COLO829 (cell line): ENCODE data around the gene YOD1.
A peak's percentile ranks its signal among the peaks of the same experiment; 100 is the strongest.

ENCODE experiments used
- DNase-seq: peaks from one replicate; pipeline ENCODE4 v3.0.0; 2012; ENCODE audit warnings: low spot score

YOD1 gene

GRCh38 chr1:207051191-207051943, at the start of gene YOD1:
Gene YOD1 (minus strand): TSS chr1:207051208. CDS start chr1:207051030, 178 bp downstream.
- no peak for DNase-seq

DNA sequence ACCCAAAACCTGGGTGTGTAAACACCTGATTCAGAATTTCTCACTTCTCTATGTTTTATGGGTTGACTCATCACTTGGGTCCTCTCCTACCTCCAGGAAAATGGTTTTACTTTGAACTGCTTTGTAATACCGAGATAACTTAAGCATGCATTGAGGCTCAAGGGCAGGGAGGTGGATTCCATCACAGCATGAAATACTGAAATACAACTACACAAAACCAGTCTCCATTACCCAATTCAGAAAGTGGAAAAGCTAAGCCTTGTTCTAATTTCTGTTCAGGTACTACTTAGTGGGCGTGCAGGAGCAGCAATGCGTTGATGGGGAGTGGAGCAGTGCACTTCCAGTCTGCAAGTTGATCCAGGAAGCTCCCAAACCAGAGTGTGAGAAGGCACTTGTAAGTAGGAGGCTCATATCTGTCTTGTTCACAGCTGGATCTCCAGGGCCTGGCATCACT, 46.9 kb upstream of the YOD1 start:
- DNase-seq, result no peak

DNA sequence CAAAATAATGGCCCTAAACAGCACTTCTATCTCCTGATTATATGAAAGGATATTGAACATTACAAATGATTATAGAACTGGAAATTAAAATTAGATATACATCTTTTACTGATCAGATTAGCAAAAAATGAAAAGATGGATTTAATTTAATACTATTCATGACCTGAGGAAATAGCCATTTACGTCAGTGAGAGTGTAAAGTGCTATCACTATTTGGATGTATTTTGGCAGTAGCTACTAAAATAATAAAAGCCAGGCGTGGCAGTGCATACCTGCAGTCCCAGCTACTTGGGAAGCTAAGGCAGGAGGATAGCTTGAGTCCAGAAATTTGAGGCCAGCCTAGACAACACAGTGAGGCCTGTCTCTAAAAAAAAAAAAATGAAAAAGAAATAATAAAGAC, 42.9 kb upstream of the YOD1 start:
- no peak for DNase-seq

DNA sequence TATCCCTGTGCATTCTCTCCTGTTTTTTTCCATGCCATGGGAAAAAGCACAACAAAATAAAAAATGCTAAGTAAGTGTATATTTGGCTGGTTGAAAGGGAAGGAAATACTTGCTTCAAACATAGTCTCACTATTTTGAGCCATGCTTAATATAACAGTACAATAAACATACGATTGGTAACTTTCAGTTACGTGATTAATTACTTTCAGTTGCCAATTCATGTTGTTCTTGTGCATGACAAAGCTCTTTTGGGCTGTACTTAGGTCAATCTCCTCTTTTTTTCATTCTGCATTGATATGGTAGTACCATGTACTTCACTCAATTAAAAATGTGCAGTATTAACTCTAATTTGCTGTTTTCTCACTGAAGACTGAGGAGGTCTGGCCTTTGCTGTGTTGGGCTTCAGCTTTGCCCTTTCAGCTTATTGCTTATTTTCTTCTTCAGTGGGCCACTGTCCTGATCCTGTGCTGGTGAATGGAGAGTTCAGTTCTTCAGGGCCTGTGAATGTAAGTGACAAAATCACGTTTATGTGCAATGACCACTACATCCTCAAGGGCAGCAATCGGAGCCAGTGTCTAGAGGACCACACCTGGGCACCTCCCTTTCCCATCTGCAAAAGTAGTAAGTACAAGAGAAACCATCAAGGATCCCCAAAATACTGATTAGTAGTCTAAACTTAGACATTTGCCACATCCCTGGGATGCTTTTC, 40.3 kb upstream of the YOD1 start:
- no peak for DNase-seq

- DNase-seq, result no peak
Observed at GRCh38 chr1:207089627-207090355, 38.8 kb upstream of the YOD1 start.

- no peak for DNase-seq
Observed at GRCh38 chr1:207088701-207089626, 38.0 kb upstream of the YOD1 start, which contains the start of gene C4BPB. Gene C4BPB (plus strand): TSS chr1:207088860. CDS start chr1:207089532, 672 bp downstream.

GRCh38 chr1:207088161-207088560, 37.2 kb upstream of the YOD1 start:
- no peak for DNase-seq

DNA sequence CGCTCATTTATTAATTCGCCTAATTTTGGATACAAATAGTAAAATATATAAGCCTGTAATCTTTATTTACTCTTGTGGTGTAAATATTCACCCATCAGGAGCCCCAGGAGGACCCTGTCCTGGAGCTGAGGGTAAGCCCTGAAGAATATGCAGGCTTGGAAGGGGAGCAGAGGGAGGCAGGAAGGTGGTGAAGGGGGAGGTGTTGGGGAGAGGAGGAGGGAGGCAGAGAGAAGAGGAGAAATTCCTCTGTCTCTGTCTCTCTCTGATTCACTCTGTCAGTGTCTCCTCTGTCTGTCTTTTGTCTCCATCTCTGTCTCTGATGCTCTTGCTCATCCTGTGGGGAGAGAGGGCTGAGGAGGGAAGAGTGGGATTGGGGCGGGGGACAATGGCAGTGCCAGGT, 34.9 kb upstream of the YOD1 start:
- DNase-seq, result no peak

- DNase-seq, result peak; percentile 85
Observed at GRCh38 chr1:207084701-207085180, 33.7 kb upstream of the YOD1 start.

DNA sequence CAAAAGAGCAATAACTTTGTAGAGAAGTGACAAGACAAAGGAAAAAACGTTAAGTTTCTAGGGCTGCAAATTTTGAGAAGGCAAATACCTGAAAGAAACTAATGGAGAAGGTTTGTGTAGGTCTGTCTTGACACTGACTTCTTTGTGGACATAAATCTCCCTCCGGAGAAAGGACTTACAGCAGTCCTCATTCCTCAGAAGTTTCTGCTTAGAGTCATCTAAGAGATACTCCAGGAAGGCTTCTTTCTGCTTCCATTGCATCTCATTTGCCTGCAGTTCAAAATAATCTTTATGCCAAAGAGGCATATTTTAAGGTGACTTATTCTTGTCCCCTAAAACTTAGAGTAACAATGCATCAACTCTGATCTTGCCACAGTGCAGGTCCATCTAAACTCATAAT, 33.2 kb upstream of the YOD1 start:
- peak; percentile 21 for DNase-seq

DNA sequence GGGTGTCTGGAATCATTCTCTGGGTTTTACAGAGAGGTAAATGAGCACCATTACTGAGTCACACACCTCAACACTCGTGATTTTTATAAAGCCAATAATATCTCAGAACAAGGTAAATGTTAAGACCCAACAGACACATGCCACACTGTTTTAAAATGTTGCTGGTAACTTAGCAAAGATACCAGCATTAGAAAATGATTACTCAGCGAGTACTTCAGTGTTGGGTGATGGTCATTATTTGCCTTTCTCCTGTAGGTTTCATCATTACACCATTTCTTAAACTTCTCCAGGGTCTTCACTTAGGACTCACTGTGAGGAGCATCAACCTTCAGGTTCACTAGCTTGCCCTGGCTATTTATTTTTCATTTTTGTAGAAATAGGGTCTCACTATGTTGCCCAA, 30.8 kb upstream of the YOD1 start:
- DNase-seq, result no peak

- no peak for DNase-seq
Observed at GRCh38 chr1:207081088-207081487, 30.1 kb upstream of the YOD1 start.

GRCh38 chr1:207079706-207080241, 28.8 kb upstream of the YOD1 start:
- no peak for DNase-seq

- no peak for DNase-seq
Observed at GRCh38 chr1:207078578-207079132, 27.6 kb upstream of the YOD1 start.

GRCh38 chr1:207077470-207078377, 26.7 kb upstream of the YOD1 start:
- peak; percentile 85 for DNase-seq

DNA sequence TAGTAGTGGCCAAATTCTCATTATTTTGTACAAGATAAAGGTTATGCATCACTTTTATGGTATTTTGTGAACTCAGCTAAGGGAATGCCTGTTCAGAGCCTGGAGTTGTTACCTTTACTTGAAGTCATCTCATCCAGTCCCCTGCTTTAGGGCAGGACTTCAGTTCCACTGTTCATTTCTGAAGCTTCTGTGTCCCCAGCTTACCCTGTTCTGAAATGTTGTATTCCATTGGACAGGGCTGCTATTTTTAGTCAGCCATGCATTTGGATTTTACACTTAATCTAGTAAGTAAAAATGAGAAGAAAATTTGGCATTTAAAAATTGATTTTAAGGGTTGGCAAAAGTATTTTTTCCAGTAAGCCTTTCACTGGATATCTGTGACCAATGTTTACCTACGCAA, 26.0 kb upstream of the YOD1 start:
- no peak for DNase-seq

DNA sequence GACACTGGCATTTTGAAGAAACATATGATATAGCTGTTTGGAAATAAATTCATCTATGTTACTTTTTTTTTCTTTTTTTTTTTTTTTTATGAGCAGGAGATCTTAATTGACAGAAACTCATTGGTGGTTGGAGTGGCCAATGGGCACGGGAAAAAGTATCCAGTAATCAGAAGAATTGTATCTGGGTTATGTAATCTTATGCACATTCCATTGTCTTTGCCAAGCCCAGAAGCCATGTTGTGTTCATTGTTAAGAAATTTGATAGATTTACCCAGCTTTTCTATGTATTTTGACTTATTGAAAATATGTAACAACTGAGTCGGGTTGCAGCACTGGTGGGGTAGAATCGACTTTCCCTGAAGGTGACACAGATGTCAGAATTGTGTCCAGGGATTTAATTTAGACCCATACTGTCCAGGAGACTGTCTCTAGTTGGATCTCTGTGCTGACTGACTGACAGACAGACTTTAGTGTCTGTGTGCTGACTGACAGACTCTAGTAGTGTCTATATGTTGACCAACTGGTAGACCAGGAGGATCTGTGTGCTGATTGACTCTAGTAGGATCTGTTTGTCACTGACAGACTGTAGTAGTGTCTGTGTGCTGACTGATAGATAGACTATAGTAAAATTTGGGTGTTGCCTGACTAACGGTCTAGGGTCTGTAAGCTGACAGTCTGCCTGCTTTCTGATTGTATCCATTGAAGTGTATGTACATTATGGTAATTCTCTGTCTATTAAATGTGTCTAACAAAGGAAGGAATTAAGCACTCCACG, 25.4 kb upstream of the YOD1 start:
- no peak for DNase-seq

DNA sequence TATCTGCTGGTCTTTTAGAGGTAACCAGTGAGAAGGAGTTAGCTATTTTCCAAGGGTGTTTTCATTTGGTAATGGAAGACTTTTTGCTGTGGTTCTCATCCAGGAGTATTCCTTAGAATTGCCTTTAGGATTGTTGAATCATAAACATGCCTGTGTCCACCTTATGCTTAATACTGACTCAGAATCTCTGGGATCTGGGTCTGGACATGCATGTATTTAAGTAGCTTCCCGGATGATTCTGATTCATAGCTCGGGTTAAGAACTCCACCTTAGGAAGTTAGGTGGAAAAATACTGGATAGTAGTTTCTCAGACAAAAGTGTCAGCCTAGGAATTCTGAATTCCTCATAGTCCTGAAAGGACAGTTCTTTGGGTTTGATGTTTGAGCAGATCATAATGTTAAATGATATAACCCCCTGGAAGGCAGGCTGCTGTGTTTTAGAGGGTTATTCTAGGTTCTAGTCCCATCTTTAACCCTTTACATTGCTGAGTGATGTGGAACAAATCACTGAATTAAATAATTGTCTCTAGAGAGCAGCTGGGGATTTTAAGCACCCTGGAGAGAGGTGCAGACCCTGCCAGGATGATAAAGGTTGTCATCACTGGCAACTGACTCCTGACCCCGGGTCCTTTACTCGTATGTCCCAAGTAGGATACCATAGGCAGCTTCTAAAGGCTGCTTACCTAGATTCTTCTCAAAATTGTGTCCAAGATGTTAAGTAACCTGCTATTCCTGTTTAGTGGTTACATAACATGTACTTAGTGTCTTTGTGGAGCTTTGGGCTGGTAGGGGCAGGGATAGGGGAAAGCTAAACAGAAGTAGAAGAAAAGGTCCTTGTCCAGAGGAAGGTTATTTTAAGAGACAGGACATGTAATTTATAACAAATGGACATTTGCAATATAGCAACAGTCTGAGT, 23.2 kb upstream of the YOD1 start:
- DNase-seq, result no peak
